C4-2B (cell line): ENCODE results near the gene GLB1L2.

ENCODE experiments used
- ZFX ChIP-seq: fragments of 450-650 bp; IDR thresholded peaks from 2 replicates; pipeline ENCODE4 v1.6.1; 2017
- TF ChIP-seq, protein P1 (sequence below): fragments of 450-650 bp; conservative IDR thresholded peaks from 2 replicates; pipeline ENCODE4 v1.5.1; 2017; ENCODE audit warnings: mild to moderate bottlenecking

DNA sequence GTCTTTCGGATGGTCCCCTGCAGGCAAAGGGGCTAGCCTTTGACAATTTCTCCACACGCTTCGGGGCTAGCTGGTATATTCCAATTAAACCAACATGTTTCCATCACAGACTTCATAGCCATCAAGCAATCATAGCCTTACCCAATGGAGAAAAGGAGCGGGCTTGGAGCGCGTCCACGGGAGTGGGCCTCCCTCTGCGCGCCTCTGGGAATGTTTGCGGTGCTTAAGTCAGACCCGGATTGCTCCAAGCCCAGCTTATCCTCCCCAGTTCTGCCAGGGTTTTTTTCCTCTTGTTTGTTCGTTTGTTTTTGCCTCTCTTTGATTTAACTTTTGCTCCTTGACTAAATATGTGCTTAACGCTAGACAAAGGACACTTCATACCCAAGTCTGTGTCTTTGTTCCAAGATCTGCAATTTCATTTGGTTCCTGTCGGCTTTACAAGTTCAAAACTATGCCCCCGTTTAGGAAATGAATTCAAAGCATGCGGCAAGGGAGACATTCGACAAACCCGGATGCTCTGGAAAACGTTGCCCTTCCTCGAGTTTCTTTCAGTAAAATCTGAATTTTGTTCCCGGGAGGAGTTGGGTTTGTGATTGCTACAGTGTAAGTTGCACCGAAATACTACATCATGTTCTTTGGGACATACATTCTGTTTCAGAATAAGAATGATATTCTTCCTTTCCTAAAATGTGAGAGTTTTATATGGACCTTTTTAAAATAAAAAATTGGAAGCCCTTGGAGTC, 1.0 kb upstream of the GLB1L2 start:
- TF ChIP-seq, protein P1, sequence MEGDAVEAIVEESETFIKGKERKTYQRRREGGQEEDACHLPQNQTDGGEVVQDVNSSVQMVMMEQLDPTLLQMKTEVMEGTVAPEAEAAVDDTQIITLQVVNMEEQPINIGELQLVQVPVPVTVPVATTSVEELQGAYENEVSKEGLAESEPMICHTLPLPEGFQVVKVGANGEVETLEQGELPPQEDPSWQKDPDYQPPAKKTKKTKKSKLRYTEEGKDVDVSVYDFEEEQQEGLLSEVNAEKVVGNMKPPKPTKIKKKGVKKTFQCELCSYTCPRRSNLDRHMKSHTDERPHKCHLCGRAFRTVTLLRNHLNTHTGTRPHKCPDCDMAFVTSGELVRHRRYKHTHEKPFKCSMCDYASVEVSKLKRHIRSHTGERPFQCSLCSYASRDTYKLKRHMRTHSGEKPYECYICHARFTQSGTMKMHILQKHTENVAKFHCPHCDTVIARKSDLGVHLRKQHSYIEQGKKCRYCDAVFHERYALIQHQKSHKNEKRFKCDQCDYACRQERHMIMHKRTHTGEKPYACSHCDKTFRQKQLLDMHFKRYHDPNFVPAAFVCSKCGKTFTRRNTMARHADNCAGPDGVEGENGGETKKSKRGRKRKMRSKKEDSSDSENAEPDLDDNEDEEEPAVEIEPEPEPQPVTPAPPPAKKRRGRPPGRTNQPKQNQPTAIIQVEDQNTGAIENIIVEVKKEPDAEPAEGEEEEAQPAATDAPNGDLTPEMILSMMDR = no peak
- TF ChIP-seq ZFX = no peak
